OCI-LY7 (cell line): ENCODE measurements around the gene C19orf25. TPM values are rescaled to one million over a fixed set of nuclear protein-coding genes. Genes with fewer than 3 reads are reported as not detected.

Experiments
- BruUV-seq: library from RNA; stranded (reverse); fragments of 400-500 nt; replicated peaks from 2 replicates; lab custom pipeline; 2021; lab: Mats Ljungman, UMichigan
- CTCF ChIA-PET: fragments of 300-600 bp; sonication (Branson Sonifier 250); formaldehyde crosslinking; loops from one replicate; lab custom pipeline; 2022; ENCODE audit warnings: antibody characterized with exemption; ENCODE audit not compliant: unreplicated experiment; lab: Charles Lee
- POLR2A ChIA-PET: fragments of 300-600 bp; sonication (Branson Sonifier 250); formaldehyde crosslinking; loops from one replicate; lab custom pipeline; 2022; ENCODE audit warnings: antibody characterized with exemption; lab: Charles Lee
- DNase-seq: peaks from one replicate; pipeline ENCODE4 v3.0.0-alpha.2; 2015; ENCODE audit warnings: low spot score
- H2AFZ ChIP-seq: fragments of 200-600 bp; sonication (generic), shearing (Covaris generic); 2 replicates; pipeline ENCODE4 v1.6.1; 2014; ENCODE audit warnings: mild to moderate bottlenecking, antibody characterized with exemption, low read length, moderate library complexity
- H3K27ac ChIP-seq: fragments of 200-600 bp; sonication (generic); 2 replicates; pipeline ENCODE4 v1.5.1; 2014; ENCODE audit warnings: mixed run types, low read depth, mild to moderate bottlenecking, moderate library complexity, low read length, inconsistent platforms; ENCODE audit not compliant: poor library complexity, severe bottlenecking
- H3K36me3 ChIP-seq: fragments of 200-600 bp; sonication (generic); 2 replicates; pipeline ENCODE4 v1.6.1; 2014; ENCODE audit warnings: mild to moderate bottlenecking, antibody characterized with exemption, low read length, moderate library complexity, mixed read lengths; ENCODE audit not compliant: insufficient read depth
- H3K4me1 ChIP-seq: fragments of 200-600 bp; sonication (generic); 2 replicates; pipeline ENCODE4 v1.5.1; 2014; ENCODE audit warnings: mild to moderate bottlenecking, low read length; ENCODE audit not compliant: insufficient read depth, poor library complexity, severe bottlenecking
- H3K4me2 ChIP-seq: fragments of 200-600 bp; sonication (generic); 2 replicates; pipeline ENCODE4 v1.6.1; 2014; ENCODE audit warnings: mild to moderate bottlenecking, low read length
- H3K4me3 ChIP-seq: fragments of 200-600 bp; sonication (generic); 2 replicates; pipeline ENCODE4 v1.5.1; 2014; ENCODE audit warnings: mild to moderate bottlenecking, low read depth, low read length; ENCODE audit not compliant: poor library complexity, severe bottlenecking
- H3K79me2 ChIP-seq: fragments of 200-600 bp; sonication (generic); 2 replicates; pipeline ENCODE4 v1.6.1; 2016; ENCODE audit warnings: low read depth, mild to moderate bottlenecking, low read length, moderate library complexity, mixed read lengths; ENCODE audit not compliant: insufficient read depth
- H3K9me2 ChIP-seq: fragments of 200-600 bp; sonication (generic); 2 replicates; pipeline ENCODE4 v1.6.1; 2016; ENCODE audit warnings: mild to moderate bottlenecking, low read length, mixed read lengths; ENCODE audit not compliant: insufficient read depth
- H3K9me3 ChIP-seq: fragments of 200-600 bp; sonication (generic); 2 replicates; pipeline ENCODE4 v1.6.1; 2014; ENCODE audit warnings: mild to moderate bottlenecking, mixed run types, low read length, mixed read lengths
- H4K20me1 ChIP-seq: fragments of 200-600 bp; sonication (generic); 2 replicates; pipeline ENCODE4 v1.6.1; 2014; ENCODE audit warnings: mild to moderate bottlenecking, antibody characterized with exemption, low read length, moderate library complexity, mixed read lengths; ENCODE audit not compliant: insufficient read depth
- CTCF ChIP-seq: fragments of 200-600 bp; sonication (generic); conservative IDR thresholded peaks from 2 replicates; pipeline ENCODE4 v1.5.1; 2014; ENCODE audit warnings: mild to moderate bottlenecking, antibody characterized with exemption, low read length, moderate library complexity, mixed read lengths
- EZH2phosphoT487 ChIP-seq: fragments of 200-600 bp; sonication (generic); IDR thresholded peaks from 2 replicates; pipeline ENCODE4 v1.6.1; 2018; ENCODE audit warnings: low read depth, borderline replicate concordance, mild to moderate bottlenecking, mixed run types, antibody characterized with exemption, low read length, moderate library complexity, mixed read lengths
- intact Hi-C: fragments of 100-400 bp; cut with micrococcal nuclease; formaldehyde crosslinking; loops from one replicate; pipeline ENCODE4 v1.10.0; 2022; ENCODE audit not compliant: unreplicated experiment
- total RNA-seq, 2 experiments: library from RNA; depleted of rRNA in 1 of 2; stranded (reverse); fragments of >200 nt in 1 of 2; shearing (Covaris generic) in 1 of 2; gene quantifications; 2 replicates each; pipeline ENCODE4 v1.2.3, GENCODE V29; 2014 to 2022

C19orf25 gene
- total RNA-seq, 2 experiments from 2014 or later = 45.6 to 58.6 TPM

GRCh38 chr19:1505991-1506881 is 27.2 kb upstream of the C19orf25 start:
- H4K20me1 ChIP-seq = no peaks in the 10 kb centered on the region
- intact Hi-C loops = no loop called here
- no peak overlapping the region for H3K4me2 ChIP-seq
- H3K79me2 ChIP-seq = no peaks in the 10 kb centered on the region
- no peaks in the 10 kb centered on the region for H3K9me3 ChIP-seq
- H3K4me1 ChIP-seq = peaks cover 4% of the 10 kb centered on the region
- CTCF ChIA-PET = no interaction called here
- no peak for TF ChIP-seq CTCF
- no peak for TF ChIP-seq EZH2phosphoT487
- H3K27ac ChIP-seq = no peak overlapping the region
- no peaks in the 10 kb centered on the region for H3K9me2 ChIP-seq
- no peak for DNase-seq
- BruUV-seq = no TSS peak
- H3K36me3 ChIP-seq = no peaks in the 10 kb centered on the region
- POLR2A ChIA-PET = interaction anchor here (0.5 kb wide), 1 partner anchor 11 kb away, joined by 3 read pairs; no protein-coding TSS in a partner anchor
- H3K4me3 ChIP-seq = no peak overlapping the region
- no peak overlapping the region for H2AFZ ChIP-seq

- TF ChIP-seq EZH2phosphoT487 (no peak), CTCF (no peak)
- Histone ChIP-seq H2AFZ (no peak overlapping the region), H3K4me2 (no peak overlapping the region), H3K36me3 (no peaks in the 10 kb centered on the region), H4K20me1 (no peaks in the 10 kb centered on the region), H3K9me2 (no peaks in the 10 kb centered on the region), H3K9me3 (no peaks in the 10 kb centered on the region), H3K79me2 (no peaks in the 10 kb centered on the region), H3K4me1 (peaks cover 4% of the 10 kb centered on the region), H3K4me3 (no peak overlapping the region), H3K27ac (no peak overlapping the region)
- ChIA-PET CTCF (no interaction called here), POLR2A (no interaction called here)
- intact Hi-C loops = no loop called here
- no peak for DNase-seq
- no TSS peak for BruUV-seq
Observed at GRCh38 chr19:1505012-1505411, 26.0 kb upstream of the C19orf25 start.
